ENCODE measurements around the gene GPATCH4.

DNA sequence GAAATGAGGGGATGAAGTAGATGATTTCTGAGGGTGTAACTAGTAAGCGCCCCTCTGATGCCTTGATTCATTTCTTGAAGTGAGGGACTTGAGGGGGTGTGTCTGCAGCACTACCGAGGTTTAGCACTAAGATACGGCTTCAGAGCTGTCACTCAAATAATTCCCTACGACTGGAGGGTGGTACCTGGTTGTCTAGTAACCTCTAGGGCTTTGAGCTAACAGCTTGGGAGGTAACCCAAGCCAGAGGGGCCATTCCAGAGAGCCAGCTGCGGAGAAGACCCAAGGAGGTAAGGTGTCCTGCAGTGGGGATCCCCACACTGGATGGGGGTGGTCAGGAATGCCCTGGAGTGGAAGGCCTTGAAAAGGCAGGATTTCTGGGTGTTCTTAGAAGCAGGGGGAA lies 21.8 kb downstream of the GPATCH4 start, which contains the start of gene TTC24:
- no peak for TF ChIP-seq EP300 (IDR thresholded peaks at IDR 0.05)
- TF ChIP-seq, protein P1, sequence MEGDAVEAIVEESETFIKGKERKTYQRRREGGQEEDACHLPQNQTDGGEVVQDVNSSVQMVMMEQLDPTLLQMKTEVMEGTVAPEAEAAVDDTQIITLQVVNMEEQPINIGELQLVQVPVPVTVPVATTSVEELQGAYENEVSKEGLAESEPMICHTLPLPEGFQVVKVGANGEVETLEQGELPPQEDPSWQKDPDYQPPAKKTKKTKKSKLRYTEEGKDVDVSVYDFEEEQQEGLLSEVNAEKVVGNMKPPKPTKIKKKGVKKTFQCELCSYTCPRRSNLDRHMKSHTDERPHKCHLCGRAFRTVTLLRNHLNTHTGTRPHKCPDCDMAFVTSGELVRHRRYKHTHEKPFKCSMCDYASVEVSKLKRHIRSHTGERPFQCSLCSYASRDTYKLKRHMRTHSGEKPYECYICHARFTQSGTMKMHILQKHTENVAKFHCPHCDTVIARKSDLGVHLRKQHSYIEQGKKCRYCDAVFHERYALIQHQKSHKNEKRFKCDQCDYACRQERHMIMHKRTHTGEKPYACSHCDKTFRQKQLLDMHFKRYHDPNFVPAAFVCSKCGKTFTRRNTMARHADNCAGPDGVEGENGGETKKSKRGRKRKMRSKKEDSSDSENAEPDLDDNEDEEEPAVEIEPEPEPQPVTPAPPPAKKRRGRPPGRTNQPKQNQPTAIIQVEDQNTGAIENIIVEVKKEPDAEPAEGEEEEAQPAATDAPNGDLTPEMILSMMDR (IDR thresholded peaks at IDR 0.05) = no peak
